RWPE1 (cell line): ENCODE results near the gene RHOG.

Source experiments
- CTCF ChIA-PET: fragments of 350-600 bp; sonication (Branson Sonifier 250); formaldehyde crosslinking; extraction: SDS; loops from one replicate; lab custom pipeline; 2021; lab: Yijun Ruan, JAX
- POLR2A ChIA-PET: fragments of 400-600 bp; formaldehyde crosslinking; extraction: SDS; loops from one replicate; lab custom pipeline; 2020; ENCODE audit warnings: antibody characterized with exemption; ENCODE audit not compliant: low non-redundant PET; lab: Yijun Ruan, JAX
- DNase-seq: peaks from one replicate; pipeline ENCODE4 v3.0.0; 2012; ENCODE audit warnings: low spot score
- H3K27ac ChIP-seq: fragments of 450-650 bp; 2 replicates; pipeline ENCODE4 v1.5.1; 2017
- TF ChIP-seq, protein P1 (sequence below): fragments of 450-650 bp; conservative IDR thresholded peaks from 2 replicates; pipeline ENCODE4 v1.5.1; 2017; ENCODE audit warnings: low read depth, mild to moderate bottlenecking

The RHOG gene

DNA sequence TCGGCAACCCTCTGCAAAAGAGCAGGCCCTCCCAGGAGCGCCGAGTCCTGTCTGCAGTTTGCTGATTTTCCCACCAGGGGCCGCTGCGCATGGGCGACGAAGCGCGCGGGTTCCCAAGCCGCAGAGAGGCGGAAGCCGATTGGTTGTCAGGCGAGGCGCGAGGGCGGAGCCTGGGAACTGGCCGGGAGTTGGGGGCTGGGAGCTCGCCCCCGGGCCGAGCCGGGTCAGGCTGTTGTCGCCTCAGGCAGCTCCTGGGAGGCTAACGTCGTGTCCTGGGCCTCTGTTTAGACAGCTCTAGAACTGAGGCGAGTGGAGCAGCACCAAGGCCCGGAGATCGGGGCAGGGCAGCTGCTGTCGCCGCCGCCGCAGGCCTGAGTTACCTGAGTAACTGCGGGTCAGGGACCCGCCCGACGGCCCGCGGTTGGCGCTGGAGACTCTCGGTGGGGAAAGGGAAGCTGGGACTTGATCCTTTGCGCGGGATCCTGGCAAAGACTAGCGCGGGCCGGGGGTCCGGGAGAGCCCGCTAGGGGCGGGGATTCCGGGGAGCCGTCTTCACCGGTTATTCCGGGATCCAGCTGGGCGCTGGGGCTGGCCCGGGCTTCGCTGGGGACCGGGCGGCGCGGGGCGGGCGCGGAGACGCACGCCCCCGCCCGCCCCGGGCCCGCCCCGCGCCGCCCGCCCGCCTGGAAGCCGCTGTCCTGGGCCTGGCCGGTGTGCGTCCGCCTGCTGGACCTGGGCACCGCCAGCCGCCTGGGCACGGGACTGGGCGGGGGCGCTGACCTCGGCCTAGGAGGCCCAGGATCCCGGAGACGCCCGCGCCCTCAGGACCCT lies 14.4 kb upstream of the RHOG start, which contains the start of gene STIM1:
STIM1 (plus strand) TSS at position 688 of the 831 bp plus-strand sequence. CDS start 607 bp downstream, outside the sequence.
- peak within 1 kb of the TSS; percentile 89 for H3K27ac ChIP-seq
- ChIA-PET POLR2A (interaction anchor here (0.6 to 1.9 kb wide), 3 partner anchors 136 to 217 kb away, joined by 4 to 9 read pairs (median 8); no protein-coding TSS in a partner anchor), CTCF (interaction anchor here (0.6 to 3.2 kb wide), 42 partner anchors 10 to 257 kb away, joined by 3 to 93 read pairs (median 4); partner anchors contain the start of gene RHOG)
- DNase-seq: peak; percentile 94
- TF ChIP-seq, protein P1, sequence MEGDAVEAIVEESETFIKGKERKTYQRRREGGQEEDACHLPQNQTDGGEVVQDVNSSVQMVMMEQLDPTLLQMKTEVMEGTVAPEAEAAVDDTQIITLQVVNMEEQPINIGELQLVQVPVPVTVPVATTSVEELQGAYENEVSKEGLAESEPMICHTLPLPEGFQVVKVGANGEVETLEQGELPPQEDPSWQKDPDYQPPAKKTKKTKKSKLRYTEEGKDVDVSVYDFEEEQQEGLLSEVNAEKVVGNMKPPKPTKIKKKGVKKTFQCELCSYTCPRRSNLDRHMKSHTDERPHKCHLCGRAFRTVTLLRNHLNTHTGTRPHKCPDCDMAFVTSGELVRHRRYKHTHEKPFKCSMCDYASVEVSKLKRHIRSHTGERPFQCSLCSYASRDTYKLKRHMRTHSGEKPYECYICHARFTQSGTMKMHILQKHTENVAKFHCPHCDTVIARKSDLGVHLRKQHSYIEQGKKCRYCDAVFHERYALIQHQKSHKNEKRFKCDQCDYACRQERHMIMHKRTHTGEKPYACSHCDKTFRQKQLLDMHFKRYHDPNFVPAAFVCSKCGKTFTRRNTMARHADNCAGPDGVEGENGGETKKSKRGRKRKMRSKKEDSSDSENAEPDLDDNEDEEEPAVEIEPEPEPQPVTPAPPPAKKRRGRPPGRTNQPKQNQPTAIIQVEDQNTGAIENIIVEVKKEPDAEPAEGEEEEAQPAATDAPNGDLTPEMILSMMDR: peak; percentile 95

DNA sequence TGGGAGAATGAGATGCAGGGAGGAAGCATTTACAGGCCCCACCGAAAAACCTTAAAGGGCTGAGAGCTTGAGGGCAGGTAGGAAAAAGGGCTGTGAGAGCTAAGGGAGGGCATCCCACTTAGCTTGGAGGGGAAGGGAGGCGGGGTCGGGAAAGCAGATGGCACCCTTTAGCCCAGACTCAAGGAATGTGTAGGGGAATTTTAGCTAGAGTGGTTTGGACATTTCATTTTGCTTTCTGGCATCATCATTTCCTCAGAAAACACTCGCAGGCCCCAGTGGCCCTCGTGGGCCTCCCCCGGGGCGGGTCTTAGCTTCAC lies 13.9 kb upstream of the RHOG start:
- CTCF ChIA-PET: interaction anchor here (0.6 to 3.2 kb wide), 36 partner anchors 11 to 257 kb away, joined by 3 to 93 read pairs (median 5); partner anchors contain the start of gene RHOG
- POLR2A ChIA-PET: interaction anchor here (0.6 to 1.9 kb wide), 3 partner anchors 136 to 217 kb away, joined by 4 to 9 read pairs (median 8); no protein-coding TSS in a partner anchor
- TF ChIP-seq, protein P1: no peak
- DNase-seq: no peak
- peak overlapping the region; percentile 89 for H3K27ac ChIP-seq

DNA sequence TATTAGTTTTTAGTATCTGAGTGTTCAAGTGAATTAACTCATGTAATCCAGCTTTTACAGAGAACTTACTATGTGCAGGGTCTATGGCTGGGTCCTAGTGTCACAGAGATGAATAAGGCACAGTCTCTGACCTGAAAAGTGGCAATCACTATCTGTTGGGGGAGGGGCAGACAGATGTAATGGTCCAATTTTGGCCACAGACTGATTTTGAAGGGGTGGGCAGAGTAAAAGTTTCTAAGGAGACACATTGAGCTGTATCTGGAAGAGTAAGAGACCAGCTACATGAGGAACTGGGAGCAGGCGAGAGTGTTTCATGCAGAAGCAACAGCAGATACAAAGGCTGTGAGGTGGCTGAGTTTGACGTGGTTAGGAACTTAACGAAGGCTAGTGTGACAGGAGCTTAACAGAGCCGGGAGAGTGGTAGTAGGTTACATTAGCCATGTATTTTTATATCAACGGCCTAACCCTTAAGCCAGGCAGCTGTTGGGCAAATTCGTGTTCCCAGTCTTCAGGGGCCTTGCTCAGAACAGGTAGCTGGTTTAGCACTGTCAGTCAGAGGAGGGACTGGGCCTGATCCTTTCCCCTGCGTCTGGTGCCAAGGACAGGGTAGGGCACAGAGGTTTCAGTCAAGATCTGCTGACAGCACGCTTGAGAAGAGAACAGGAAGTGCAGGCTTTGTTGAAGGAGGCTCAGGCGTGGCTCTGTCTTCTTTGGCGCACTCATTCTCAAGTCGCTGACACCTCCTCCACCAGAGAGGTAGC lies 13.3 kb upstream of the RHOG start:
- ChIA-PET POLR2A (interaction anchor here (0.5 to 1.9 kb wide), 2 partner anchors 213 to 218 kb away, joined by 3 to 8 read pairs; no protein-coding TSS in a partner anchor), CTCF (interaction anchor here (0.6 to 3.2 kb wide), 34 partner anchors 10 to 258 kb away, joined by 3 to 93 read pairs (median 5); partner anchors contain the start of gene RHOG)
- no peak for DNase-seq
- TF ChIP-seq, protein P1: no peak
- peak overlapping the region; percentile 89 for H3K27ac ChIP-seq

DNA sequence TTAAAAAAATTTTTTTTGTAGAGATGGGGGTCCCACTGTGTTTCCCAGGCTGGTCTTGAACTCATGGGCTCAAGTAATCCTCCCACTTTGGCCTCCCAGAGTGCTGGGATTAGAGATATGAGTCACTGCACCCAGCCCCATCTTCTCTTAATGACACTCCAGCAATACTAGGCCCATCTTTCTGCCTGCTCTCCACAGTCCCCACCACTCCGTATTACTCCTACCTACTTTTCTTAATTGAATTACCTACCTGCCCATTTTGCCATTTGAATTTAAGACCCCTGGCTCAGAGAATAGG lies 12.7 kb upstream of the RHOG start:
- ChIA-PET CTCF (interaction anchor here (3.2 kb wide), 1 partner anchor 220 kb away, joined by 93 read pairs; no protein-coding TSS in a partner anchor), POLR2A (no interaction called here)
- TF ChIP-seq, protein P1: no peak
- DNase-seq: no peak
- no peak overlapping the region for H3K27ac ChIP-seq

DNA sequence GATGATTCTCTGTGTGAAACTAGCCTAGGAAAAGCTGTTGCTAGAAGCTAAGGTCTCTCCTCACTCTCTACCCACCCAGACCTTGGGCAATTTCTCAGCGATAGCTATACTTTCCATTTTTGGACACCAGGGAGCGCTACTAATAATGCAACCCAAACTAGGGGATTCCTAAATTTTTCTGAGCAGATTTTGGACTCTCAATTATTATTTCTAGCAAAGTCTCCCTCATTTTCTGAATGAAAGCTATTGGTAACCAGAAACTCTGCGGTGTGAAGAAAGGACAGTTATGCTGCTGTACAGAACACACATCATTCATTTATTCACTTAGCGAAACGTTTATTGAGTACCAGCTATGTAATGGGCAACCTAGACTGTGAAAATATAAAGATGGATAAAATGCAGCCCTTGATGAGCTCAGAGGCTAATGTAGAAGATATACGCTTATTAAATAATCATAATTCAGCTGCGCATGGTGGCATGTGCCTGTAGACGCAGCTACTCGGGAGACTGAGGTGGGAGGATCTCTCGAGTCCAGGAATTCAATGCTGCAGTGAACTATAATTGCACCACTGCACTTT lies 8.6 kb upstream of the RHOG start:
- TF ChIP-seq, protein P1: peak; percentile 73
- peak; percentile 49 for DNase-seq
- ChIA-PET CTCF (interaction anchor here (0.6 to 5.3 kb wide), 12 partner anchors 9 to 239 kb away, joined by 3 to 83 read pairs (median 4); no protein-coding TSS in a partner anchor), POLR2A (no interaction called here)
- H3K27ac ChIP-seq: no peak overlapping the region

DNA sequence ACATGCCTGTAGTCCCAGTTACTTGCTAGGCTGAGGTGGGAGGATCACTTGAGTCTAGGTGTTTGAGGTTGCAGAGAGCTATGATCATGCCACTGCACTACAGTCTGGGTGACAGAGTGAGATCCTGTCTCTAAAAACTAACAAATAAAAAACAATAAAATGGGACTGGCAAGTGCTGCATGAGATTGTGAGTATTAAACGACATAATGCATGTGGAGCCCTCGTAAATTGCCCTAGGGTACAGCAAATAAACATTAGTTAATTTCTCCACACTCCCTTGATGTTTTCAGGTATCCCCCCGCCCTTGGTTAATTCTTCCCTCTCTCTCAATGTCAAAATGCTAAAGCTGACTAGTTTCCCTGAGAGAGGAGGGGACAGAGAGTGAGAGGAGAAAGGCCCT lies 4.9 kb upstream of the RHOG start:
- no peak for DNase-seq
- ChIA-PET POLR2A (no interaction called here), CTCF (no interaction called here)
- H3K27ac ChIP-seq: no peak overlapping the region
- TF ChIP-seq, protein P1: no peak
